Osteocyte (in vitro differentiated cells): ENCODE results near the gene GSG1L. TPM values are rescaled to one million over a fixed set of nuclear protein-coding genes. Genes with fewer than 3 reads are reported as not detected.

Experiments
- DNase-seq: peaks from one replicate; pipeline ENCODE4 v3.0.0; 2021; ENCODE audit warnings: mixed read lengths; ENCODE audit not compliant: unreplicated experiment; ENCODE audit errors: extremely low spot score
- H3K27ac Mint-ChIP-seq: one replicate; pipeline ENCODE4 v1.8.0; 2021; ENCODE audit warnings: mild to moderate bottlenecking, mixed read lengths; ENCODE audit not compliant: unreplicated experiment
- H3K27me3 Mint-ChIP-seq: one replicate; pipeline ENCODE4 v1.8.0; 2021; ENCODE audit warnings: mixed read lengths; ENCODE audit not compliant: unreplicated experiment
- H3K36me3 Mint-ChIP-seq: one replicate; pipeline ENCODE4 v1.8.0; 2021; ENCODE audit warnings: mixed read lengths; ENCODE audit not compliant: unreplicated experiment
- H3K4me1 Mint-ChIP-seq: one replicate; pipeline ENCODE4 v1.8.0; 2021; ENCODE audit warnings: mixed read lengths; ENCODE audit not compliant: unreplicated experiment
- H3K4me3 Mint-ChIP-seq: one replicate; pipeline ENCODE4 v1.8.0; 2021; ENCODE audit warnings: mild to moderate bottlenecking, moderate library complexity, mixed read lengths; ENCODE audit not compliant: unreplicated experiment
- H3K9me3 Mint-ChIP-seq: one replicate; pipeline ENCODE4 v1.8.0; 2021; ENCODE audit warnings: mixed read lengths; ENCODE audit not compliant: unreplicated experiment
- CTCF ChIP-seq: fragments of 200-600 bp; sonication (generic); IDR thresholded peaks from 2 replicates; pipeline ENCODE4 v1.5.0; 2021; ENCODE audit warnings: antibody characterized with exemption, mild to moderate bottlenecking, moderate library complexity
- total RNA-seq: library from RNA; stranded (reverse); gene quantifications from 2 replicates; pipeline ENCODE4 v1.2.1, GENCODE V29; 2021

The GSG1L gene
- total RNA-seq, 1 donor from 2014 or later: not detected

GRCh38 chr16:27824786-27825185, 238.7 kb downstream of the GSG1L start:
- no peaks in the 10 kb centered on the region for H3K36me3 Mint-ChIP-seq
- TF ChIP-seq CTCF: no peak
- H3K4me1 Mint-ChIP-seq: no peaks in the 10 kb centered on the region
- H3K9me3 Mint-ChIP-seq: peaks cover 7% of the 10 kb centered on the region
- no peak overlapping the region for H3K4me3 Mint-ChIP-seq
- DNase-seq: no peak
- peaks cover 4% of the 10 kb centered on the region for H3K27me3 Mint-ChIP-seq
- no peak overlapping the region for H3K27ac Mint-ChIP-seq

- H3K9me3 Mint-ChIP-seq: peaks cover 4% of the 10 kb centered on the region
- no peak overlapping the region for H3K27ac Mint-ChIP-seq
- peaks cover 7% of the 10 kb centered on the region for H3K27me3 Mint-ChIP-seq
- H3K4me3 Mint-ChIP-seq: no peak overlapping the region
- no peak for DNase-seq
- TF ChIP-seq CTCF: no peak
- H3K36me3 Mint-ChIP-seq: no peaks in the 10 kb centered on the region
- no peaks in the 10 kb centered on the region for H3K4me1 Mint-ChIP-seq
Measured at GRCh38 chr16:27824006-27824405, 239.5 kb downstream of the GSG1L start.

GRCh38 chr16:27823421-27823820, 240.1 kb downstream of the GSG1L start:
- no peak for TF ChIP-seq CTCF
- H3K4me1 Mint-ChIP-seq: no peaks in the 10 kb centered on the region
- DNase-seq: no peak

GRCh38 chr16:27822996-27823395, 240.5 kb downstream of the GSG1L start:
- no peak for TF ChIP-seq CTCF
- Mint-ChIP-seq H3K9me3 (no peaks in the 10 kb centered on the region), H3K36me3 (no peaks in the 10 kb centered on the region), H3K4me3 (no peak overlapping the region), H3K27me3 (peaks cover 16% of the 10 kb centered on the region), H3K27ac (no peak overlapping the region), H3K4me1 (no peaks in the 10 kb centered on the region)
- DNase-seq: no peak

More at GRCh38 chr16:27823421-27823820, 240.1 kb downstream of the GSG1L start:
- Mint-ChIP-seq H3K4me3 (no peak overlapping the region), H3K9me3 (no peaks in the 10 kb centered on the region), H3K27me3 (peaks cover 11% of the 10 kb centered on the region), H3K36me3 (no peaks in the 10 kb centered on the region), H3K27ac (no peak overlapping the region)

- Mint-ChIP-seq H3K9me3 (no peaks in the 10 kb centered on the region), H3K4me1 (no peaks in the 10 kb centered on the region), H3K4me3 (no peak overlapping the region), H3K27me3 (peaks cover 20% of the 10 kb centered on the region), H3K36me3 (no peaks in the 10 kb centered on the region), H3K27ac (no peak overlapping the region)
- no peak for TF ChIP-seq CTCF
- DNase-seq: no peak
Measured at GRCh38 chr16:27822529-27822928, 241.0 kb downstream of the GSG1L start.
